HG02981 (cell line): Measurements from ENCODE around the gene STK35.

Experiments
- ATAC-seq: cut with Tn5 transposase; IDR thresholded peaks from one replicate; pipeline ENCODE4 v1.9.1; 2021; ENCODE audit warnings: mild to moderate bottlenecking, moderate library complexity; ENCODE audit not compliant: unreplicated experiment

The STK35 gene

DNA sequence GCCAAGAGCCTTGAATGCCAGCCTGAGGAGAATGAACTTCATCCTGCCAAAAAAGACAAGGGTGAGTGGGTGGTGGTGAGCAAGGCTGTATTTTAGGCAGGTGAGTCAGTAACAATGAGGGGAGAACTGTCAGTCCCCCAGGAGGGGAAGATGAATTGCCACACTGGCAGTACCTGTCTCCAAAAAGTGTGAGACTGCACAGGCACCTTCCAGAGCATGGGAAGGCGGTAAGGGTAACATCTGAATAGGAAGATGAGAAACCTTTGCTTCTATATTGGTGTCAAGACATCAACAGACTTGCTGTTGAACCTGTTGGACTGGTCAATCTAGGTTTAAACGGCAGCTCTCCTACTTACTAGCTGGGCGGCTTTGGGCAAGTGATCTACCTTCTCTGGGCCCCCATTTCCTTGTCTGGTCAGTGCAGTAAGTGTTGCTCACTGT, 30.9 kb downstream of the STK35 start:
- no peak for ATAC-seq

DNA sequence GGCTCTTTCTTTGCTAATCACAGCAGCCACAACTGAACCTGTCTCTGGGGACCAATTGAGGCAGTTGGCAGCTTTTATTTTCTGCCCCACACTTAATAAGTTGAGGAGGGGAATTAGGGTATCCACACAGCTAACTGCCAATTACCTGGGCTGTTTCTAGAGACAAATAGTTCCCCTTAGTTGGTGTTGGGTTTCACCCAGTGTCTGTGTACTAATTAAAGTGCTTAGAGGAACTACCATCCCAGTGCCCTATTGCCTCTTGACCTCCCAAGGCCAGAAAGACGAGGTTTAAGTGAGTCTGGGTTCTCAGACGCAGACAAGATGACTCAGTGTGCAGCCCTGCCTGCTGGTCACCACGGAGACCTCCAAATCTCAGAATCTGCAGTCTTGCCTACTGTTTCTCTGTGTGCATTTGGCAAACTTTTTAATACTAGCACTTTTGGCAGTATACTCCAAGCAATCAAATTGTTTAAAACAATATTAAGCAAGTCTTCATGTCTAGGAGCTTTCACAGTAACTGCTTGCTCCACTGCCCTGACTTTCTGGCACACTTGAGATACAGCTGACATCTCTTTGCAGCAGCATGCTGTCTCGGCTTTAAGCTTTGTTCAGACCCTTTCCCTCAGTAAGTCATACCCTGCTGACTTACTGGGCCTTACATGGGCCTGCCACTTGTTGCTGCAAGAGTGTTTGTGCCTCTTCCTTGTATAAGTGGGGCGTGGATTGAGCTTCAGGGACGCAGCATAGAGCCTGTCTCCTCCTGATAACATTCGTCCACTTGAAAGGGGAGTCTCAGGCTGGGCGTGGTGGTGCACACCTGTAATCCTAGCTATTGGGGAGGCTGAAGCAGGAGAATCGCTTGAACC, 31.9 kb downstream of the STK35 start:
- no peak for ATAC-seq

DNA sequence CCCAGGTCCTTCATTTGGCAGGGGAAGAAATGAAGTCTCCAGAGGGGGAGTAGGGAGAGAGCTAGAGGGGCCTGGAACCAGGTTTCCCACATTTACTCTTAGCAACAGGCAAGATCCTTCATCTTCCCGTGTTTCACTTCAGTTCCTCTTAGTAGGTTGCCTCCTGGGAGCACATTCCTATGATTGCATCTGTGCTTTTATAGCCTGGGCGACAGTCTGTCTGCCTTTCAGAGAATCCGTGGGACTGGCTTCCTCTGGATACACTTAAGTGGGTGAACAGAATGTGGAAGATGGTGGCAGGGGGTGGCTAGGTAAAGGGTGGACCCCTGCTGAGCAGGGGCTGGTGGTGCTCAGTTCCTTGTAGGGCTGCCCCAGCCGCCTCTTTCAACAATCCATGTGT, 33.4 kb downstream of the STK35 start:
- no peak for ATAC-seq

DNA sequence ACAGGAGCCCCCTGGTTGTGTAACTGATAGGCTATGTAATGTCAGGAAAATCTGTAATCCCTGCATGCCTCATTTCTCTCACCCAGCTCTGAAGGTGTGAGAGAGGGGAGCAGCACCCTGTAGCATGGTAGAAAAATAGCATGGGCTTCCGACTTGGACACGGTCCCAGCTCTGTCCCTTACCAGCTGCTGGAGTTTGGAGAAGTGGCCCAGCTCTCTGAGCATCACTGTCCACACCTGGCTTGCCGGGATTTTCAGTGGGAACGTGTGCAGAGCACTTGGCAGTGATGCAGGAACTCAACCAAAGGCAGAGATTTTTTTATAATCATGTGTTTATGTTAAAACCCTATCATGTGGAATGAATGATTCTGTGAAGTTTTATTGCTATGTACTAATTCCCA, 34.6 kb downstream of the STK35 start:
- no peak for ATAC-seq

DNA sequence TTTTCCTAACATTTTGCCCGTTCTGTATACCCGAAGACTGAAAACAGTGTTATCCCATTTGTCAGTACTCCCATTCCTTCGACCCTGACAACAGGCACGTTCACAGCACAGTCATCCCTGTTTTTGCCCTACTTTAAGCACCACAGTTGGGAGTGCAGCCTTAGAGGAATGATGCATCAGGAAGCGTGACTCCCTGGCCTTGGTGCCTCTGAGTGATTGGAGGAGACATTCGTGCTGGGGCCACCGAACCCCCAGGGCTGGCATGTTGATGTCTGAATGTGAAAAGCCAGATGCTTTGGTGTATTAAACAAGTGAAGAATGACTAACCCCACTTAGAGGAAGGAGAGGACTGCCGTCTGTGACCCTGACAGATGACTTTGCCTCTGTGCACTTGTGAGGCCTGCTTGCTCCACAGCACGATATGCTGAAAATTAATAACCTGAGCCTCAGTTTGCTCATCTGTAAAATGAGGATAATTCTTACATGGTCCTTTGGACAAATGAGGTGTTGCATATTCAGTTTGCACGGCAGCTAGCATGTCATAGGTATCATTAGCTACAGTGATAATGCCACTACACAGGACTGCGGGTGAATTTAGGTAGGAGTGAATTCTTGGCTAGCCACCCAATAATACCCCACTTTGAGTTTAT, 36.0 kb downstream of the STK35 start:
- ATAC-seq, result no peak

DNA sequence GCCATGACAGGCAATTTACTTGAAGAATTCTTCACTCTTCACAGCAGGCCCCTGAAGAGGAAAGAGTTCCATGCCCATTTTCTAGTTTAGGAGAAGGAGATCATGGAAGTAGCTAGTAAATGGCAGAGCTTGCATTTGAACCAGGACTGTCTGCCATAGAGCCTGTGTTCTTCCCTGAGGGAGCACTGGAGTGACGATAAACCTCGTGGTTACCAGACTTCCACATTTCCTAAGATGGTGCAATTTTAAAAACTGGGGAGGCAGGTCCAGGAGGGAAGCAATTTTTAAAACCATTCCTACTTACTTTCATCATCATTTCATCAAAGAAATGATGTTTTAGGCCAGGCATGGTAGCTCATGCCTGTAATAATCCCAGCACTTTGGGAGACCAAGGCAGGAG, 36.8 kb downstream of the STK35 start:
- ATAC-seq, result no peak

DNA sequence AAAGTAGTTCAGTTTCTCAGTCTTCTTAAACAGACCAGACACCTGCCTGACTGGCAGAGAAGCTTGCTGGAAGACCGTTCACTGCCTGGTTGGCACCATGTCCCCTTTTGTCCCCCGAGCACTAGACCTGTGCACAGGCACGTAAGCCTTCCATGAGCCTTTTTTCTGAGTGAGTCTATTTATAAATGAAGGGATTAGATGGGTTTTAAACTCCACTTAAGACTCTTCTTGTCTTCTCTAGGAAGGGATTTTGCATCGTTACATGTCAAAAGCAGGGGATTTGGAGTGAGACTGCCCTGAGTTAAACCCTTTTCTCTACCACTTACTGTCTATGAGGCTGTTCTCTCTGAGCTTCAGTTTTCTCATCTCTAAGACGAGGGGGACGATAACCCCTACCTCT, 37.6 kb downstream of the STK35 start:
- no peak for ATAC-seq

DNA sequence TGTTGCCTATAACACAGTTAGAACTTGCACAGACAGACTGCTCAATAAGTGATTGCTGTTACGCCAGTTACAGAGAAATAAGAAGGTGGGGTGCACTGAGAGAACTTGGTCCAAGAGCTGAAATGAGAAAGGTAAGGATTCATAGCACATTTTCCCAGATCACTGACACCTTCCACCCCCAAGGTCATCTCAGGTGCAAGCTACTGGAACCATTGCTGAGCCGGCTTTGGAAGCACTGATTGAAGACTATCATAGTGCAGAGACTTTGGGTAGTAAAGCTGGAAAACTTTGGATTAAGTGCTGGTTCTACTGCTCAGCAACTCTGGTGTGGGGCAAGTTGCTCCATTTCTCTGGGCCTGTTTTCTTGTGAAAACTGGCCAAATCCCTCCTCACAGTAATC, 38.1 kb downstream of the STK35 start:
- no peak for ATAC-seq

DNA sequence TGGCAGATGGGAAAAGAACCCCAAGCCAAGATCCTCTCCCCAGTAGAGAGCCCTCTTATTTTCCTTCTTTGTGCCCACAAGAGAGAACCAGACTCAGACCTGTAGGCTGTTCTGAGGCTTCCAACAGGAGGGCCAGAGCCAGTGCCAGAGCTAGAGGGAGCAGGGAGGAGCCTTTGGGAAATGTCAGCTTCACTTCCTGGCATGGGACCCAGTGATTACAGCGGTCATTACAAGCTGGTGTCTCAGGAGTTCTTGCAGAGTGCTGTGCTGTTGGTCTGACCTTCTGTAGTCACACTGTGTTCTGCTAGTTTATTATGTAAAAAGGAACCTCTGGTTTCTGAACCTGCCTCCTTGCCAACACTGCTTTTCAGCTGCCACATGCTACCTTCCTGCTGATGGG, 38.9 kb downstream of the STK35 start:
- no peak for ATAC-seq

DNA sequence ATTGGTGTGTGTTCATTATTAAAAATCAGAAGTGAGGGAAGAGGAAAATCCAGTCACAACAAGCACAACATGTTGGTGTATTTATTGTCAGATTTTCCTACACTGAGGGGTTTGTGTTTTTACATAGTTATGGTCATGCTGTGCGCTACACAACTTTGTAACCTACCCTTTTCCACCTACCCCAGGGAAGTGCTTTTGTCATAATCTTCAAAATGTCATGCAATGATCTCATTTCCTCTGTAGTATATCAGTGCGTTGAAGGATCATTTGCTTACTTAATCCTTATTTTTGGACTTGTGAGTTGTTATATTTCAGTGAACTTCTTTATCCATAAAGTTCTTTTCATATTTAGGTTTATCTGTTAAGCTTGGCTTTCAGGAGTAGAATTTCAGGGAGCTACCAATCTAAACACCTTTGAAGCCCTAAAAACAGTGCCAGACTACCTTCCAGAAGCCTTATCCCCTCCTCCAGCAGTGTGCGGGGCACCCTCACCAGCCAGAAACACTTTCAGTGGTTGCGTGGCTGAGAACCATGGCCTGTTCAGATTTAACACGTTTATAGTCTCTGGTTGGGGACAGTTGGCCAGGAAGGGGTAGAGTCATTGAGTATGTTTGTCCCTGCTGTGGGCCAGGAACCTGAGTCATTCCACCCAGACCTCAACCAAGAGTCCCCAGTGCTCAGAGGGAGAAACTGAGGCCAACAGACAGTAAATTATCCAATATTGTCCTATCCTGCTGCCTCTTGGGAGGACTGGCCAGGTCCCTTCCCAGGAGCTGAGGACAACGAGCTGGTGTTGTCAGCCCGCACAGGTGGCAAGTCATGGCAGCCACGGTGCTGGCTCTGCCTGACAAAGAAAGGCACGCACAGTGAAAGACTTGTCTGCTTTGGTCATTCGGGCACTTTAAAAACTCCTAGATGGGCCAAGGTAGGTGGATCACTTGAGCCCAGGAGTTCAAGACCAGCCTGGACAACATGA, 40.3 kb downstream of the STK35 start:
- ATAC-seq, result no peak

DNA sequence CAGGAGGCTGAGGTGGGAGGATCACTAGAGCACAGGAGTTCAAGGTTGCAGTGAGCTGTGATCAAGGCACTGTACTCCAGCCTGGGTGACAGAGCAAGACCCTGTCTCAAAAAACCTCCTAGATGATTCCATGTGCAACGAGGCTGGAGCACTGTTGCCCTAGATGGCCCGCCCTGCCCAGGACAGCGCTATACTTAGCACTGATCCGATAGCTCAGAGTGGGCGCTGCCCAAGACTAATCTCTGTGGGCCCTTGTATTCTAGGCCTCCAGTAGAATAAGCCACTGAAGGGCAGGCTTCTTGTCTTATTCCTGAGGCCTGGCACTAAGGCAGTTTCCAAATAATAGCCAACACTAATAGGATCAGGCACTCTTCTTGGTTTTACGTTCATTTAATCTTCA, 41.0 kb downstream of the STK35 start:
- ATAC-seq, result no peak

DNA sequence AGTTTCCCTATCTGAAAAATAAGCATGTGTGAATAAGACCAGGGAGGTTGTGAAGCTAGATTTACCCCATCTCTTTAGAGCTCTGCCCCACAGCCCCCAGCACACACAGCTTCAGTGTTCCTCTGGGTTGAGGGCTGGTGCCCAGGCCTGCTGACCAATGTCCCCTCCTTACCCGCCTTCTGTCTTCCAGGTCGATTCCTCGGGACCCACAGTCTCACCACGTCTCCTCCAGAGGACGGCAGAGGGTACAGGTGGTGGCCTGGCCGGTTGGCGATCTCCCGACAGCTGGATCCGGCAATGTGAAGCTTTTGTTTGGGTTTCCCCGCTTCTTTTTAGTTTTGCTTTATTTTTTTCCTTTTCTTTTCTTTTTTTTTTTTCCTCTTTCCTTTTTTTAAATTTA, 42.0 kb downstream of the STK35 start:
- ATAC-seq, result no peak

DNA sequence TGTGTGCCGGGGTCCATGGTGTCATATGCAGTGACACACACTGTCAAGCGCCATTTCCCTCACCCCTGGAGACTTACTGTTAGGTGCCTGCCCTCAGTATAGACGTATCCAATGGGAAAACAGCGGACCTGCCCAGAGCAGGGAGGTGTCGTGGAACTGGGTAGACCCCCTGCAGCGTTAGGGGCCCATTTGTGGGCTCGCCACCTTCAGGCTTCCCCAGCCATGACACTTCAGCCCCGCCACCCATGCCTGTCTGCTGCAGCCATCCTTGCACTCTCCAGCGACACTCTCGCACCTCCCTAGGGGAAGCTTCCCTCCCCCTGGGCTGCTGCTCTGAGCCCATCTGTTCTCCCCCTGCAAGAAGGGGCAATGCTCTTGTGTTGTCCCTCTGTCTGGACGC, 43.2 kb downstream of the STK35 start:
- no peak for ATAC-seq

DNA sequence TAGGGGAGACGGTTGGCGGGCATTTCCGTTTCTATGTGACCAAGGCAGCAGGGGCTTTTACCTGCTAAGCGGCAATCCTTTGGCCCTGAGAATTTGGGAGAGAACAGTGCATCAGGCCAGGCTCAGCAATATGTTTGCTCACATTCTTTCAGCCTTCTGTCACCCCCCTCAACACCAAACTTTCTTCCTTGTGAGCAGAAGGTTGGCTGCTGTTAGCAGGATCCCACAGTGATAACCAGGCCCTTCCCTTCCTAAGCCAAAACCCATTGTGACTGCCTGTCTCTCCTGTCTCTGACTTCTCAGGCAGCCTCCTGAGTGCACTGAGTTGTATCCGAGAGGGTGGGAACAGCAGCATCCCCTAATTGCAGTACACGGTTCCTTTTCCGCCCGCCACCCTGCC, 43.7 kb downstream of the STK35 start:
- no peak for ATAC-seq

DNA sequence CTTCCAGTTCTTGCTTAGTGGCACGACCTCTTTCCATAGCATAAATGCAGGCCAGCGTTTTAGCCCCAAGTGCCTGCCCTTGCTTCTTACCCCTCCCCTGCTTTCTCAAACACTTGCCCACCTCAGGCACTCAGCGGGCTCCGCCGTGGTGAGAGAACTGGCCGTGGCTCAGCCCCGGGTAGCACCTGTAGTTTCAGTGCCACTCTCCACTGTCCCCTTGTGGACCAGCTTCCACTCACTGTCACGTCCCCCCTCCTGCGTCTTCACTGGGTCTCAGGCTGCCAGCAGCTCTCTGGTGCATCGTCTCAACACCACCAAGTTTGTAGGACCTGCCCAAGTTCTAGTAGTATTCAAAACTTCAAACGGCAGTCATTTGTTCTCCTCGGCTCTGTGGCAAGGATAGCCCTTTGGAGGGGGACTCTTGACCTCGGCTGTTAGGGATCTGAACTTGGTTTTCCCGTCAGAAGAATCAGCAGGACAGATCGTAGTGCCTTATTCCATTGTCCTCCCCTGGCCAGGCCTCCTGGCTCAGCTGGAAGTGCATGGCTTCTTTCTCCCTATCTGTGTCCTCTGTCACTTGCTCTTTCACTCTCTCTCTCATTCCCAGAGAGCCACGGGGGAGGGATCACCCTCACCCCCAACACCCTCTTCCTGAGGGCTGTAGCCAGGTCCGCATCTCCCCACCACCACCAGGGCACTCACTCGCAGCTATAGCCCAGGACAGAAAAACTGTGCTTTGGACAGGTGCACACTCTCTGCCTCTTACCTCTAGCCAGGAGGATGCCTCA, 44.6 kb downstream of the STK35 start:
- ATAC-seq, result no peak

DNA sequence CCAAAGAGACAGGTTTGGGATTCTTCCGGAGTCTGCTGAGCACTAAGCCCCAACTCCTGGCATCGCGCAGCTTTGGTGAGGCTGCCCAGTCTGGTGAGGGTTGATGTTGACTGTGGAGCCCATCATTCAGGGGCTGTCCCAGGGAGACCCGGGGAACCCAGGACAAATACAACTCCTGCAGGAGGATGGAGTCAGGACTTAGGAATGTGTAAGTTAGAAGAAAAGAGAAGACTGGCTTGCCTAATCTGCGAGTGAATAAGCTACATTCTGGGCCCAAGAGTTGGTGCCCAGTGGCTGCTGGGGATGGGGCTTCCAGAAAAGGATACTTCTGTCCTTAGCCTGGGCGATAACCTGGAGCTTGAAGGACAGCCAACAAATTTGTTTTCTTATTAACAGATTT, 47.9 kb downstream of the STK35 start:
- no peak for ATAC-seq

DNA sequence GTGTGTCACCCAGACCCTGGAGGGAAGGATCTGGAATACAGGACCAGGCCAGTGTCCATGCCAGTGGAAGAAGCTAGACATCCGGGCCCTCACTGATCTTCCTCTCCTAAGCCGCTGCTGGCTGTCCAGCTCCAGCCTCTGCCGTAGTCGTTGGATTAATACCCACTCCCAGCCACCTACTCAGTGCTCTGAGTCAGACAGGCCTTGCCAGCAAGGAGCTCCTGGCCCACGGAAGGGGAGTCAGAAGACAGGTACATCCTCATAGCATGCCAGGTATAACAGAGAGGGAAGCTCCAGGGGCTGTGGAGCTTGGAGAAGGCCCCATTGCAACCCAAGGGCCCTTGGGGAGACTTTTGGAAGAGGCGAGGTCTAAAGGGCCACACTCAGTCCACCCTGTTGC, 49.0 kb downstream of the STK35 start:
- ATAC-seq, result no peak

DNA sequence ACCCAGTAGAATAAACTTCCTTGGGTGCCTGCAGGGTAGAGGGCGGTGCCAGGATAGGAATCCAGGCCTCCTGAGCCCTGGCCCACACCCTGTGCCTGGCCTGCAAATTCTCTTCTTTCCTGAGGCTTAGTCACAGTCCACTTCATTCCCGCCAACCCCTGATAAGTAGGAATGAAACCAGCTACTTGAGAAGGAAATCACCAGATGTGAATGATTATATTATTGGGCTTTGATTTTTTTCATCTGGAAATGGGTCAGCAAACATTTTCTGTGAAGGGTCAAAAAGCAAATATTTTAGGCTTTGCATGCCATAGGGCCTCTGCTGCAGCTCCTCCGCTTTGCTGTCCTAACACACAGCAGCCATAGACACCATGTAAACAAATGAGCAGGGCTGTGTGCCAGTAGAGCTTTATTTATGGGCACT, 50.2 kb downstream of the STK35 start:
- no peak for ATAC-seq

DNA sequence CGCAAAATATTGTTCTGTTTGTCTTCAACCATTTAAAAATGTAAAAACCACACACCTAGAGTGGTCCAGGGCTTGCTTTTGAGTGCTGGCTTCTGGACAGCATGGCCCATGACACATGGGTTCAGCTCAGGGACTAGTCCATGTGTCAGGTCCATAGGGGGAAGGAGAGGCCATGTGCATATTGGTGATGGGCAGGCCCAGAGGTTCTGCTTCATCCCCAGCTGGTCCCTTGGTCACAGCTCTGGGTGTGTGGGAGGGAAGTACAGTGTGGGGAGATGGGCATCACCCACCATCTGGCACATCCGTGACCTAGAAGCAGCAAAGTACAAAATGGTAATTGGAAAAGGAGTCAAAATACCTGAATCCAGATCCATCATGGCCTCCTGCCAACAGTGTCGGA, 50.7 kb downstream of the STK35 start:
- ATAC-seq, result no peak

DNA sequence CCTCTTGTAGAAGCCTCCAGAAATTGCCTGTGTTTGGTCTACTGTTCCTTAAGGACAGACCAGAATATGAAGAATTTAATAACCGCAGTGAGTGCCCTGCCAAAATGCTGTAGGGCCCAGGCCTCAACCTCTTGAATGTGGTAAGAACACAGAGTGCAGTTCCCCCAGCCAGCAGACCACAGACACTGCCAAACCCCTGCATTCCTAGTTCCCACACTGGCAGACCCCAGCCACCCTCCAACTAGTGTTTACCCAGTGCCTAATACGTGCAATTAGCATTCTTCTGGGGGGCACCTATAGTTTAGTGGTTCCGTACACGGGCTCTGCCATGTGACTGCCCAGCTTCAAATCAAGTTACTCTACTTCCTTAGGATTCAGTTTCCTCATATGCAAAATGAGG, 51.7 kb downstream of the STK35 start:
- ATAC-seq, result no peak

DNA sequence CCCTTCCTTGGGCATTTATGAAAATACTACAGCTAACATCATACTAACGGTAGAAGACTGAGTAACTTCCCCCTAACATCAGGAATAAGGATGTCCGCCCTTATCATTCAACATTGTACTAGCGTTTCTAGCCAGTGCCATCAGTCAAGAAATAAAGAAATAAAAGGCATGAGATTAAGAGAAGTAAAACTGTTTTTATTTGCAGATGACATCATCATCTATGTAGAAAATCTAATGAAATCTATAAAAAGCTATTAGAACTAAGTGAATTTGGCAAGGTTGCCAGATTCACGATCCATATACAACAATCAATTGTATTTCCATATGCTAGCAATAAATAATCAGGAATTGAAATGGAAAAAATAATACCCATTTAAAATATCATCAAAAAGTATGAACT, 54.6 kb downstream of the STK35 start:
- ATAC-seq, result no peak
